ENCODE measurements around the gene TMEM229A.
"Not testable (repeated sequence)": the region's sequence is repeated elsewhere in the genome, so short reads cannot be mapped to it uniquely, and the experiment has no call there.

TMEM229A gene

DNA sequence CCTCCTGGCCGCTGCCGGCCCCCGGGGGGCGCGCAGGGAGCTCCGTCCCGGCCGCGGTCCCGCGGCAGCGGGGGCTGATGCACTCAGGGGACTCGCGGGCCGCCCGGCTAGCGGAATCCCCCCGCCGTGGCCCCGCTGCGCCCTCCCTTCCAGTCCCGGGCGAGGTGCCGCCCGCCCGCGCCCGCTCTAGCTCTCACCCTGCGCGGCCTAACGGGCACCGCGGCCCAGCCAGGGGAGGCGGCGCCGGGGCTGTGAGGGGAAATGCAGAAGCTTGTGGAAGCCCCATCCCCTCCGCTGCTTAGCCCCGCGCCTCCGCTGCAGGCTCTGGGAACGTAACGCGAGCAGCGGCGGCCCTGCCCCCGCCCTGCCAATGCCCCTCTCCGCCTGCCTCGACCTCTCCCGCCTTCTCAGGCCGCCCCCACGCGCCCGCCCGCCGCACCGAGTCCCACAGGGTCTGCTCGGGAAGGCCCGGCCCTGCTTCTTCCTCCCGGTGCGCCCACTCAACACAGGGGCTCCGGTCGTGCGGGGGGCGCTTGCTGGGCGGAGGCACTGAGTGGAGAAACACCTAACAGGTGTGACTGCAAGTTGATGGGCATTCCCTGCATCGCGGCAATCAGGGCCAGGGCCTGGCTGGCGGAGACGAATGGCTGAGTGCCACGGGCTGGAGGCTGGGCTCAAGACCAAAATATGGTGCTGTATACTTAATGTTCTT lies 384 bp upstream of the TMEM229A start:
- DNase-seq (ENCODE audit: low spot score), result no peak

DNA sequence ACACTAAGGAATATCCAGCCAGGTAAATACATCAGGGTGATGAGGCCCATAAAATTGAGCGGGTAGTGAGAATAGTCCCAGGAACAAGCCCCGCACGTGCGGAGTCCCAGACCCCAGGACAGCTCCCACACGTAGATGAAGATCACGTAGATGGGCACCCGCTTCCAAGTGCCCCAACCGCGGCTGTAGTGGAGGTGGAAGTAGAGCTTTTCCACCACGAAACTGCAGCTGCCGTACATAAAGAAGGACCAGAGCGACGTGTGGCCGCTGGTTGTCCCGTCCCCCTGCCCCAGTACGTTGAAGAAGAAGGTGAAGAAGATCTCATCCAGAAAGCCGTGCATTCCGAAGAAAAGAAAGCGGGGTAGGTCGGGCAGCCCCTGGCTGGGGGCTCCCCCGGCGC lies 948 bp downstream of the TMEM229A start:
- no peak for DNase-seq (ENCODE audit: low spot score)

DNA sequence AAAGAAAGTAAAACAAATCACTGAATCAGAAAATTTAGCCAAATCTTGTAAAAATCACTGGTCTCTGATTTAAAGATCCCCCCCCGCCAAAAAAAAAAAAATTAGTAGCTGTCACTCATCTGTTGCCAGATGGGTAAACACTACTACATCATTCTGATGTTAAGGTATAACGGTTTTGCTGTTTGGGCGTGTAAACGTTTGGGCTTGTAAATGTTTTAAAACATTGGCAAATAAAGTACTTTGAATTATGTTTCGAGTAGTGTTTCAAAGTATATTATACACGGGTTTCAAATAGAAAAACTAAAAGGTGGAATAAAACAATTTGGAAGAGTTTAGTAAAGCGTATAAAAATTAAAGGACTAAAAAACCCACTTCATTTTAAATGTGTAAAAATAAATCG lies 1.5 kb downstream of the TMEM229A start:
- DNase-seq (ENCODE audit: low spot score), result no peak

DNA sequence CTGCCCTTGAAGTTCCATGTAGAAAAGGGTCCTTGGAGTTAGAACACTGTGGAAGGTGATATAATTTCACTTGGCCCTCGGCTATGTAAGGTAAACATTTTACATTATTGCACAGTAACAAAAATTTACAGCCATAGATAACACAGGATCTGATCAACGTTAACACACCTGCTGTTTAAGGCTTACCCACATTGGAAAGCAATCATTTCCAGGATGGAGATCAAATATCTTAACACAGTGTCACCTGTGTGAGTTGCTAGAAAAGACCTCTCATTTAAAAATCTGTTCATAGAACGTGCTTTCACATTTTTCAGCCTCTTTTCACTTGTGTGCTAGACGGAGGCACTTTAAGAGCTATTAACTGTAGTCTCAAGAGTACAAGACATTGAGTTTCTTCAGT lies 1.9 kb downstream of the TMEM229A start:
- no peak for DNase-seq (ENCODE audit: low spot score)

DNA sequence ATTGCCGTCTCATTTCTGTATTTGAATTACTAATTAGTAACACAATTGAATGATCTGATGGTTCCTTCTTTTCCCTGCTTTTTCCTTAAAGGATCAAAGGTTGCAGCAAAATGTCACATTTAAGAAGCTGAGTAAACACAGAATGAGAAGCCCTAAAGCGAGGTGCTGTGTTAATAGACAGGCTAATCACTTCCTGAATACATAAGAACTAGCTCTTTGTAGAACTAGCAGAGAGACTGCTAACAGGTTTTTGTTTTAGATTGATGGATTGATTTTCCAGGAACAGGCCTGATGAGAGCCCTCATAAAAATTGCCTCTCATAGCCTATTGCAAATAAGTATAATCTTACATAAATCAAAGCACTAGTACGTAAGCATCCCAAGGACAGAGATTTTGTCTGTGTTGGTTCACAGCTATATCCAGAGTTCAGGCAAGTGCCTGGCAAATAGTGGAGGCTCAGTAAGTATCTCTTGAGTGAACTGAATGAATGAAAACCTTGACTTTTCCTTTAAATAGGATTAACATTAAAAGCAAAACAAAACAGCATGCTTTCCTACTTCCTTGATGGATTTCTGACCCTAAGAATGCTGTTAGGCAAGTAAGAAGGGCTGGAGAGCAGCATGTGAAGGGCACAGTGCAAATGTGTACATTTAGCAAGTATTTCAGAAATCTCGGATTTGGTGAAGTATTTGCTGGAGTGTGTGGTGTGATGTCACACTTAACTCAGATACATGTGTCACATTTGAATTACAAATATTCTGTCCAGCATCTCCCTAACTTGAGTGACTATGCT lies 3.3 kb downstream of the TMEM229A start:
- no peak for DNase-seq (ENCODE audit: low spot score)

DNA sequence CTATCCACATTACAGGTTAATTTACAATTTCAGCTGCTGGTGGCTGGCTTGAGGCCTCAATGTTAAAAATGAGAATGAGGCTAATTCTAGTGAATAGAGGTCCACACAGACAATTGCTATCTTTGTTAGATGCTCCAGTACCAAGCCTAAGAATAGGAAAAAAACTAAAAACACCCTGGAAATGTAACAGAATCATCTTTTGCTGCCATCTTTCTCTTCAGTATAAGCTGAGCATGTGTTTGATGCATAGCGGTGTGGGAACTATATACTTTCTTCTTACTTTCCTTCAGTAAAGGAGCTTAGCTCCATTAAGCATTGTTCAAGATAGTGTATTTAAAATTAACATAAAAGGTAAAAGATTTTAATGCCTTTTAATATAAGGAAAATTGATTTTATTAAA lies 5.6 kb downstream of the TMEM229A start:
- DNase-seq (ENCODE audit: low spot score), result no peak

DNA sequence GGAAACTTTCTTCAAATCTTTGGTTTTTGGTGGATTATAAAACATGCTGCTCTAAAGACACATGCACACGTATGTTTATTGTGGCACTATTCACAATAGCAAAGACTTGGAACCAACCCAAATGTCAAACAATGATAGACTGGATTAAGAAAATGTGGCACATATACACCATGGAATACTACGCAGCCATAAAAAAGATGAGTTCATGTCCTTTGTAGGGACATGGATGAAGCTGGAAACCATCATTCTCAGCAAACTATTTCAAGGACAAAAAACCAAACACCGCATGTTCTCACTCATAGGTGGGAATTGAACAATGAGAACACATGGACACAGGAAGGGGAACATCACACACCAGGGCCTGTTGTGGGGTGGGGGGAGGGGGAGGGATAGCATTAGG lies 8.5 kb downstream of the TMEM229A start:
- DNase-seq (ENCODE audit: low spot score), result not testable (repeated sequence)

DNA sequence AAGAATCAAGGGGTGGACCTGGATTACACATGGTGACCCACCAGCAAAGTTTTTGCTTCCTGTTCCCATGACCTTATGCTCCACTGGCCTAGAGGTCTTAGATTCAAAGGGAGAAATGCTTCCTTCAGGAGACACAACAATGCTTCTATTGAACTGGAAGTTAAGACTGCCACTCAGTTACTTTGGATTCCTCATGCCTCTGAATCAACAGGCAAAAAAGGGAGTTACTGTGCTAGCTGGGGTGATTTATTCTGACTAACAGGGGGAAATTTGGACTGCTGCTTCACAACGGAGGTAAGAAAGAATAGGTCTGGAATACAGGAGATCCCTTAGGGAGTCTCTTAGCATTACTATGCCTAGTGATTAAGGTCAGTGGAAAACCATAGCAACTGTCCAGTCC lies 10.3 kb downstream of the TMEM229A start:
- no peak for DNase-seq (ENCODE audit: low spot score)

DNA sequence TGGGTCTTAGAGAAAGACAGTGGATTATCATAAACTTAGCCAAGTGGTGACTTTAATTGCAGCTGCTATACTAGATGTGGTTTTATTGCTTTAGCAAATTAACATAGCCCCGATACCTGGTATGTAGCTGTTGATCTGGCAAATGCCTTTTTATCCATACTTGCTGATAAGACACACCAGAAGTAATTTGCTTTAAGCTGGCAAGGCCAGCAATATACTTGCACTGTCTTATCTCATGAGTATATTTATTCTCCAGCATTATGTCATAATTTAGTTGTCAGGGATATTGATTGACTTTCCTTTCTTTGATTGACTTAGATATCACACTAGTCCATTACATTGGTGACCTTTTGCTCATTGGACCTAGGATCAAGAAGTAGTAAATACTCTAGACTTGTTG lies 12.8 kb downstream of the TMEM229A start:
- no peak for DNase-seq (ENCODE audit: low spot score)

DNA sequence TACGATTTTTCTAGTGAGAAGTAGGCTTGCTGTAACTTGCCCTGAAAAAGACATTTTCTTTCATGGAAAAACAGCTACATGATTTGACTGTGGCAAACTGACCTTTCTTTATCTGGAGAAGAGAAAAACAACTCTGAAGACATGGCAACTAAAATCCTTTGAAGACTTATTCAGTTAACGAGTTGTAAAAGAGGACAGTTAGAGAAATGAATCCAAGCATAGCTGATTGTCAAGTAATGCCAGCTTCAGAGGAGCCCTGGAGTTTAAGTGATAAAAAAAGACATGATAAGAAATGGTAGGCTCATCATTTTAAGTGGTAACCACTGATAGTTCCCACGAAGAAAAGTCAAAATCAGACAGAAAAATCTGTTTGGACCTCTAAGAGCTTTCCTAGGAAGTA lies 19.6 kb downstream of the TMEM229A start:
- no peak for DNase-seq (ENCODE audit: low spot score)

DNA sequence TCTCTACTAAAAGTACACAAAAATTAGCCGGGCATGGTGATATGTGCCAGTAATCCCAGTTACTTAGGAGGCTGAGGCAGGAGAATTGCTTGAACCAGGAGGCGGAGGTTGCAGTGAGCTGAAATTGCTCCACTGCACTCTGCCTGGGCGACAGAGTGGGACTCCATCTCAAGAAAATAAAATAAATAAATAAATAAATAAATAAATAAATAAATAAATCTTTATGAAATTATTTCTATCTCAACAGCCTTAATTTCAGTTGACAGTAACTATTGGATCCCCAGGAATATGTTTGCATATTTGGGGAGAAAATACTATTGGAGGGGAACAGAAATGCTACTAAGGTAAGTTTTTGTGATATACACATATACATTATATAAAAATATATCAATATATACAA lies 20.0 kb downstream of the TMEM229A start:
- DNase-seq (ENCODE audit: low spot score), result no peak

DNA sequence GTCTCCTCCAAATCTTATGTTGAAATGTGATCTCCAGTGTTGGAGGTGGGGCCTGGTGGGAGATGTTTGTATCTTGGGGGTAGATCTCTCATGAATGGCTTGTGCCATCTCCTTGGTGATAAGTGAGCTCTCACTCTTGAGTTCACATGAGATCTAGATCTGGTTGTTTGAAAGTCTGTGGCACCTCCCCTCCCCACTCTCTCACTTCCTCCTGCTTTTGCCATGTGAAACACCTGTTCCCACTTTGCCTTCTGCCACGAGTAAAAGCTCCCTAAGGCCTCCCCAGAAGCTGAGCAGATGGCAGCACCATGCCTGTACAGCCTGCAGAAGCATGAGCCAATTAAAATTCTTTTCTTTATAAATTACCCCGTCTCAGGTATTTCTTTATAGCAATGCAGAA lies 23.5 kb downstream of the TMEM229A start:
- no peak for DNase-seq (ENCODE audit: low spot score)

DNA sequence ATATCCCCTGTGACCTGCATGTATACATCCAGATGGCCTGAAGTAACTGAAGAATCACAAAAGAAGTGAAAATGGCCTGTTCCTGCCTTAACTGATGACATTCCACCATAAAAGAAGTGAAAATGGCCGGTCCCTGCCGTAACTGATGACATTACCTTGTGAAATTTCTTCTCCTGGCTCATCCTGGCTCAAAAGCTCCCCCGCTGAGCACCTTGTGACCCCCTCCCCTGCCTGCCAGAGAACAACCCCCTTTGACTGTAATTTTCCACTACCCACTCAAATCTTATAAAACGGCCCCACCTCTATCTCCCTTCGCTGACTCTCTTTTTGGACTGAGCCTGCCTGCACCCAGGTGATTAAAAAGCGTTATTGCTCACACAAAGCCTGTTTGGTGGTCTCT lies 24.6 kb downstream of the TMEM229A start:
- DNase-seq (ENCODE audit: low spot score), result not testable (repeated sequence)

DNA sequence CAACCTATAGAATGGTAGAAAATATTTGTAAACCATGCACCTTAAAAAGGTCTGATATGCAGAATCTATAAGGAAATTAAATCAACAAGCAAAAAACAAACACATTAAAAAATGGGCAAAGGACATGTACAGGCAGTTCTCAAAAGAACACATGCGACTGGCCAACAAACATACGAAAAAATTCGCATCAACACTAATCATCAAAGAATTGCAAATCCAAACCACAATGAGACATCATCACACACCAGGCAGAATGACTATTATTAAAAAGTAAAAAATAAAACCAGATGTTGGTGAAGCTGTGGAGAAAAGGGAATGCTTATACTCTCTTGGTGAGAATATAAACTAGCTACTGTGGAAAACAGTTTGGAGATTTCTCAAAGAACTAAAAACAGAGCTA lies 33.2 kb downstream of the TMEM229A start:
- DNase-seq (ENCODE audit: low spot score), result no peak

DNA sequence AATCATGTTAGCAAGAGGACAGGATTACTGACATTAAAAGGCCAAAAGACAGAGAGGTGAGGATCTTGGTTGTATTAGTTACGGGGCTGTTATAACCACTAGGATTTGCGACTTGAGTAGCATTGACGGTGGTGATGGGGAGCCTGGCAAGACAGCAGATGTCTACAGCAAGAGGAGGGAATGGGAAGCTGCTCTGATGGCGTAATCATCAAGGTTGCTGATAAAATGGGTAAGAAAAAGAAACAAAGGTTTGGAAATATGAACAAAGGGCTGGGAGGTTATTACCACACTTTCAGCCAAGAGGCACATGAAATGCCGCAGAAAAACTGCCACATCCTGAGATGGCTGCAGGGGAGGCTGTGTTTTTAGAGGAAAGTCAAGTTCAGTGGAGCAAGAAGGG lies 33.9 kb downstream of the TMEM229A start:
- no peak for DNase-seq (ENCODE audit: low spot score)

DNA sequence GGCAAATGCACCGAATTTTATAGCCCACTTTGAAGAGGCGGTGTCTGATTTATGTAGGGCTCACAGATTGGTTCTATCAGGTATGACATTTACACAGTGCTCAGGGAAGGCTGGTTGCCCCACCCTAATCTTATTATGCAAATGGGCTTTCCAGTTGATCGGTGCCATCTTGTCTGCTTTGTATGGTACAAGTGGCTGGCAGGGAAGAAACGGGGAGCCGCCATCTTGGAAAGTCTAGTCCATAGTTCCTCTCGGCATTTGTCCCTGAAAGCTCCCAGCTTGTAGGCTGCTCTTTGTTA lies 36.6 kb downstream of the TMEM229A start:
- no peak for DNase-seq (ENCODE audit: low spot score)

DNA sequence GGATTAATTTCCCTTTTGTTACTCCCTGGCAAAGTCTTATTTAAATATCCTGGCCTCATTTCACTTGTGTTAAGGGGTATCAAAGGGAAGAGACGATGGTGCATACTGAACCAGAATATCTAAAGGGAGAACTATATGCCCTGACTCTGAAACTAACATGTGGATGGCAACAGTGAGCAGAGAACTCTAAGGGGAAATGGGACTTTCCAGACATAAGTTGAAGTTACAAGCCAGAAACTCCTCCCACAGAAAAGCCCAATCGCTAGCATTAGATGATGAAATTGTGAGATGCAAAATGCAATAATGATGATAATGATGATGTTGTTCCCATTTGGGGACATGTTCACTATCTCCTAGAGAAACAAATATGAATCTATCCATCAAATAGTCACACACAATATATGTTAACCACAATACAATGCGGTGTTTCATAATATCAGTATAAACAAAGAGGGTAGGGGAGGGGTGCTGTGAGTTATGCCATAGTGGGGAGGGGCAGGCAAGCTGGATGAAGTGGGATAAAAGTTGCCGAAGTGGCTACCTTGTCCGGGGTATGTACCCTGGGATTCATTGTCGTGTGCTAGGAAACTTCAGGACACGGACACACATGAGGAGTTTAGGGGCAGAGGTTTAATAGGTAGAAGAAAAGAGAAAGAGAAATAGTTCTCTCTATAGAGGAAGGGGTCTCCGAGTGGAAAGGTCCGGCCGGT lies 37.1 kb downstream of the TMEM229A start:
- DNase-seq (ENCODE audit: low spot score), result no peak

DNA sequence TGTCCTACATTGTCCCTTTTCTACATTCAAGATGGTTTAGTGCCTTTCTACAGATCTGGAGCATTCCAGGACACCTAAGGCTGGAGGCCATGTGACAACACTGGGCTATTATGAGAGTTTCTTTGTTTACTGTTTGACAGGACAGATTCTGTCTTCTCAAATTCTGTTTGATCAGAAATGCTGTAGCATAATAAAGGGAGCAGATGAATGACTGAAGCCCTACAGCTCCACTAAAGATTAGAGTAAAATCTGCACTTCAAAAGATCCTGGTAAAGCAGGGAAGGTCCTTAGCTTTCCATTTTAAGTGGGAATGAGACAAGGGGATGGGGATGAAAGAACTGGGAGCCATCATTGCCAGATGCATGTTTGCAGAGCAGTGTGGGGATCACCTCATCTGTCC lies 38.4 kb downstream of the TMEM229A start:
- no peak for DNase-seq (ENCODE audit: low spot score)

DNA sequence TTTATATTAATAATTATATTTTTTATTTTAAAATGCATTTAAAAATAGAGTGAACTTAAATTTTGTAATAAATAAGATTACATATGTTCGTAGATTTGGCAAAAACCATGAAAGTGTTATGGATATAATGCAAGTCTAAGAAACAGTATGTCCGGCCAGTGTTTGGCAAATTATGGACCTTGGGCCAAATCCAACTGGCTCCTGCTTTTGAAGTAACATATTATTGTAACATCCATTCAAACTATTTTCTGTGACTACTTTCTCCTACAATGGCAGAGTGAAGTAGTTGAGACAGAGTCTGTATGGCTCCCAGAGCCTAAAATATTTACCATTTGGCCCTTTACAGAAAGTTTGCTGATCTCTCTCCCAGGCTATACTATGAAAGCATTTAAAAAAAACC lies 38.9 kb downstream of the TMEM229A start:
- no peak for DNase-seq (ENCODE audit: low spot score)

DNA sequence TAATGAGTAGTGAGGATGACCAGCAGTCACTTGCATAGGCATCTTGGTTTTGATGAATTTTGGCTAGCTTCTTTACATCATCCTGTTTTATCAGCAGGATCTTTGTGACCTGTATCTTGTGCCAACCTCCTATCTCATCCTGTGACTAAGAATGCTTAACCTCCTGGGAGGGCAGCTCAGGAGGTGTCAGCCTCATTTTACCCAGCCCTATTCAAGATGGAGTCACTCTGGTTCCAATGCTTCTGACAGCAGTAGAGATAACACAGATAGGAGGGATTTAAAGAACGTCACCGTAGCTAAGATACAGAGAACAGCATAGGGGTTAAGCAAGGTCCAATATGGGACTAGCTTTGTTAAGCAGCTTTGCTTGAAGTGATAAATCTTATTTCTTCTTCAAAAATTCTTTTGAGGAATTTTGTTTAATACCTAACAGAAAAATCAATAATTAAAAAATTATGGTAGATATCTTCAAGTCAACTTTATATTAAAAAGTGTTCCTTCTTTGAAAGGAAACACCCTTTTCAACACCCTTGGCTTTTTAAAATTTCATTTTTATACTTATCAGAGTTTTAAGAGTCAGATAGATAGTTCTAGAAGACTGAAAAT lies 39.9 kb downstream of the TMEM229A start:
- no peak for DNase-seq (ENCODE audit: low spot score)

DNA sequence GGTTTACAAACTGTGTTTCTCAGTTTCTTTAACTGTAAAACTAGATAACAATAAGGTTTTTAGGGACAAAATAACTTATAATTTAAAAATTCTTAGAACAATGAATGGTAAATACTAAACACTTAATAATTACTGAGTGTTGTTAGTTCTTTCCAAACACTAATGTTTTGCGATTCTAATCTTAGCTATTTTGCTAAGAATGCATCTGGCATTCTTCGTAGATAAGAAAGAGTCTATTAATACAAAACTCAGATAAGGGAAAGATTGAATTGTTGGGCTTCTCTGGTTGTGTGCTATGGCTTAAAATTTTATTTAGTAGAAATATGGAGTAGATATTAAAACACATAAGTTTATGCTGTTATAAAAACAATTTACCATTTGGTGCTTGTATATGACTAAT lies 45.4 kb downstream of the TMEM229A start:
- no peak for DNase-seq (ENCODE audit: low spot score)
